H1 (cell line): Measurements from ENCODE around the gene ARHGAP26. TPM values are rescaled to one million over a fixed set of nuclear protein-coding genes. Genes with fewer than 3 reads are reported as not detected.

Experiments
- CTCF ChIA-PET: fragments of 300-600 bp; sonication (Branson Sonifier 250); formaldehyde crosslinking; loops from one replicate; lab custom pipeline; 2021; ENCODE audit not compliant: partially characterized antibody; lab: Charles Lee
- POLR2A ChIA-PET: fragments of 300-600 bp; sonication (Branson Sonifier 250); formaldehyde crosslinking; loops from one replicate; lab custom pipeline; 2021; ENCODE audit warnings: inconsistent platforms; ENCODE audit not compliant: partially characterized antibody; lab: Charles Lee
- DNase-seq, 2 experiments: peaks; one replicate each; pipeline versions ENCODE4 v3.0.0 to v3.0.0-alpha.2; 2010 to 2022; ENCODE audit warnings: low spot score in 2 of 2, low read depth in 1 of 2, mixed read lengths in 1 of 2
- FAIRE-seq: peaks from 2 replicates; lab custom pipeline; 2011; peaks lifted over from hg19 to GRCh38; lab: Jason Lieb, UNC
- H2AFZ ChIP-seq: 2 replicates; pipeline ENCODE4 v1.8.1; 2012; ENCODE audit warnings: low read length, inconsistent platforms
- H2AK5ac ChIP-seq: 2 replicates; pipeline ENCODE4 v1.6.1; 2013; ENCODE audit warnings: low read depth, low read length
- H2BK120ac ChIP-seq: replicated peaks from 2 replicates; pipeline ENCODE3; 2013; ENCODE audit warnings: low read depth, low read length, inconsistent platforms
- H2BK12ac ChIP-seq: 2 replicates; pipeline ENCODE4 v1.6.1; 2013; ENCODE audit warnings: low read depth, low read length
- H2BK15ac ChIP-seq: 2 replicates; pipeline ENCODE4 v1.6.1; 2013; ENCODE audit warnings: low read length
- H2BK20ac ChIP-seq: 2 replicates; pipeline ENCODE4 v1.6.1; 2013; ENCODE audit warnings: low read length
- H2BK5ac ChIP-seq: 2 replicates; pipeline ENCODE4 v1.6.1; 2013; ENCODE audit warnings: low read depth, low read length
- H3K14ac ChIP-seq: 2 replicates; pipeline ENCODE4 v1.6.1; 2013; ENCODE audit warnings: inconsistent platforms; ENCODE audit not compliant: insufficient read length
- H3K18ac ChIP-seq: 2 replicates; pipeline ENCODE4 v1.6.1; 2013; ENCODE audit warnings: low read length; ENCODE audit errors: extremely low read depth
- H3K23ac ChIP-seq: 2 replicates; pipeline ENCODE4 v1.6.1; 2013; ENCODE audit warnings: inconsistent platforms; ENCODE audit not compliant: insufficient read length
- H3K23me2 ChIP-seq: 2 replicates; pipeline ENCODE4 v1.6.1; 2013; ENCODE audit warnings: low read depth, low read length
- H3K27ac ChIP-seq: 2 replicates; pipeline ENCODE4 v1.6.1; 2011; ENCODE audit warnings: low read depth, low read length, inconsistent platforms
- H3K27me3 ChIP-seq, 4 experiments: replicated peaks in 1 of 4; 1 replicate in 1 of 4; 2 replicates in 3 of 4; pipeline versions ENCODE4 v1.6.1 to v1.8.1; 2011 to 2013; ENCODE audit warnings: low read length in 3 of 4, mild to moderate bottlenecking in 3 of 4, inconsistent platforms in 2 of 4, mixed read lengths in 2 of 4, moderate library complexity in 1 of 4; ENCODE audit not compliant: control insufficient read depth in 3 of 4, insufficient read depth in 3 of 4; ENCODE audit errors: extremely low read depth in 1 of 4
- H3K36me3 ChIP-seq, 4 experiments: 2 replicates each; pipeline versions ENCODE4 v1.6.1 to v1.8.1; 2011 to 2013; ENCODE audit warnings: mild to moderate bottlenecking in 4 of 4, low read length in 3 of 4, moderate library complexity in 2 of 4, control low read depth in 1 of 4, inconsistent platforms in 1 of 4; ENCODE audit not compliant: insufficient read depth in 4 of 4, control insufficient read depth in 2 of 4
- H3K4ac ChIP-seq: replicated peaks from 2 replicates; pipeline ENCODE3; 2013; ENCODE audit warnings: low read length, low read depth, mixed read lengths, inconsistent platforms; ENCODE audit not compliant: insufficient read length
- H3K4me1 ChIP-seq, 4 experiments: replicated peaks in 1 of 4; 1 replicate in 1 of 4; 2 replicates in 3 of 4; pipeline versions ENCODE4 v1.6.1 to v1.8.1; 2011 to 2013; ENCODE audit warnings: low read length in 3 of 4, inconsistent platforms in 2 of 4, mixed read lengths in 1 of 4; ENCODE audit not compliant: insufficient read depth in 4 of 4, control insufficient read depth in 3 of 4
- H3K4me2 ChIP-seq, 2 experiments: 2 replicates each; pipeline versions ENCODE4 v1.6.1 to v1.8.1; 2011 to 2013; ENCODE audit warnings: low read depth in 2 of 2, low read length in 2 of 2, control low read depth in 1 of 2, inconsistent platforms in 1 of 2, mild to moderate bottlenecking in 1 of 2; ENCODE audit not compliant: insufficient read depth in 1 of 2
- H3K4me3 ChIP-seq, 4 experiments: fragments of 200-600, 300-600 bp in 1 of 4; sonication (generic), shearing (Covaris generic), sonication (Bioruptor Twin) in 1 of 4; 2 replicates each; pipeline versions ENCODE4 v1.5.1 to v1.8.1; 2011 to 2016; ENCODE audit warnings: low read length in 4 of 4, low read depth in 3 of 4, control low read depth in 2 of 4, inconsistent platforms in 2 of 4, mild to moderate bottlenecking in 2 of 4, mixed read lengths in 1 of 4, moderate library complexity in 1 of 4; ENCODE audit not compliant: insufficient read depth in 2 of 4; ENCODE audit errors: extremely low read depth in 1 of 4
- H3K56ac ChIP-seq: replicated peaks from 2 replicates; pipeline ENCODE3; 2013; ENCODE audit warnings: low read depth, mild to moderate bottlenecking, mixed read lengths, low read length, inconsistent platforms; ENCODE audit not compliant: insufficient read length
- H3K79me1 ChIP-seq: 2 replicates; pipeline ENCODE4 v1.6.1; 2013; ENCODE audit warnings: low read depth, low read length, control low read depth
- H3K79me2 ChIP-seq, 2 experiments: 2 replicates each; pipeline versions ENCODE4 v1.6.1 to v1.8.1; 2012 to 2013; ENCODE audit warnings: low read length in 2 of 2, mild to moderate bottlenecking in 2 of 2, inconsistent platforms in 1 of 2; ENCODE audit not compliant: insufficient read depth in 2 of 2, control insufficient read depth in 1 of 2
- H3K9ac ChIP-seq, 4 experiments: replicated peaks in 1 of 4; 1 replicate in 1 of 4; 2 replicates in 3 of 4; pipeline versions ENCODE4 v1.6.1 to v1.8.1; 2011 to 2013; ENCODE audit warnings: low read depth in 3 of 4, low read length in 3 of 4, control low read depth in 2 of 4, mild to moderate bottlenecking in 2 of 4, moderate library complexity in 2 of 4, inconsistent platforms in 1 of 4; ENCODE audit errors: extremely low read depth in 1 of 4
- H3K9me3 ChIP-seq, 2 experiments: 2 replicates each; pipeline versions ENCODE4 v1.6.1 to v1.8.1; 2012 to 2013; ENCODE audit warnings: mild to moderate bottlenecking in 2 of 2, moderate library complexity in 2 of 2, control low read depth in 1 of 2, inconsistent platforms in 1 of 2, low read depth in 1 of 2, low read length in 1 of 2, mixed read lengths in 1 of 2; ENCODE audit not compliant: insufficient read depth in 2 of 2
- H4K20me1 ChIP-seq, 2 experiments: replicated peaks in 1 of 2; 2 replicates each; pipeline versions ENCODE3 to v1.8.1; 2011 to 2013; ENCODE audit warnings: inconsistent platforms in 2 of 2, low read length in 2 of 2, mild to moderate bottlenecking in 1 of 2; ENCODE audit not compliant: insufficient read depth in 2 of 2, control insufficient read depth in 1 of 2
- H4K5ac ChIP-seq: 2 replicates; pipeline ENCODE4 v1.6.1; 2013; ENCODE audit warnings: low read length, low read depth, mixed read lengths, inconsistent platforms; ENCODE audit not compliant: insufficient read length
- H4K8ac ChIP-seq: 2 replicates; pipeline ENCODE4 v1.8.0; 2013; ENCODE audit warnings: mild to moderate bottlenecking, moderate library complexity, low read length, inconsistent platforms; ENCODE audit not compliant: insufficient read depth; ENCODE audit errors: extremely low read depth
- H4K91ac ChIP-seq: replicated peaks from 2 replicates; pipeline ENCODE3; 2013; ENCODE audit warnings: low read length, mixed read lengths, inconsistent platforms; ENCODE audit not compliant: insufficient read length
- BRCA1 ChIP-seq: IDR thresholded peaks from 2 replicates; pipeline ENCODE4 v1.6.1; 2012; ENCODE audit warnings: low read depth, low read length, improper control_type of control experiment
- CBX8 ChIP-seq: fragments of 300-800, 300-1000 bp; sonication (generic); IDR thresholded peaks from 2 replicates; pipeline ENCODE4 v1.7.1; 2016; ENCODE audit warnings: low read depth, low read length, borderline replicate concordance
- CHD2 ChIP-seq: IDR thresholded peaks from 2 replicates; pipeline ENCODE4 v1.6.1; 2012; ENCODE audit warnings: low read length, improper control_type of control experiment
- KDM1A ChIP-seq: fragments of 200-600, 300-600 bp; sonication (generic); IDR thresholded peaks from 2 replicates; pipeline ENCODE4 v1.7.1; 2016; ENCODE audit warnings: mild to moderate bottlenecking, low read length, borderline replicate concordance
- POLR2A ChIP-seq, 2 experiments: IDR thresholded peaks; 1 replicate in 1 of 2; 2 replicates in 1 of 2; pipeline ENCODE4 v1.6.1; 2011; ENCODE audit warnings: low read depth in 2 of 2, low read length in 2 of 2, mild to moderate bottlenecking in 2 of 2; ENCODE audit errors: control extremely low read depth in 1 of 2
- RAD21 ChIP-seq, 2 experiments: IDR thresholded peaks in 1 of 2; conservative IDR thresholded peaks in 1 of 2; 2 replicates each; pipeline ENCODE4 v1.6.1; 2011; ENCODE audit warnings: low read depth in 2 of 2, low read length in 2 of 2, improper control_type of control experiment in 1 of 2, inconsistent platforms in 1 of 2, mild to moderate bottlenecking in 1 of 2, moderate library complexity in 1 of 2
- RNF2 ChIP-seq: fragments of 200-900, 300-1000 bp; sonication (generic); IDR thresholded peaks from 2 replicates; pipeline ENCODE4 v1.7.1; 2016; ENCODE audit warnings: borderline replicate concordance, low read depth, mild to moderate bottlenecking, antibody characterized with exemption, low read length; ENCODE audit not compliant: poor library complexity, severe bottlenecking; ENCODE audit errors: missing control alignments
- SIX5 ChIP-seq: IDR thresholded peaks from 2 replicates; pipeline ENCODE4 v1.6.1; 2011; ENCODE audit warnings: mild to moderate bottlenecking, low read depth, low read length
- SP1 ChIP-seq: IDR thresholded peaks from 2 replicates; pipeline ENCODE4 v1.6.1; 2011; ENCODE audit warnings: low read depth, low read length
- SP4 ChIP-seq: IDR thresholded peaks from 2 replicates; pipeline ENCODE4 v1.6.1; 2012; ENCODE audit warnings: low read length, inconsistent platforms
- SRF ChIP-seq: IDR thresholded peaks from 2 replicates; pipeline ENCODE4 v1.6.1; 2011; ENCODE audit warnings: mild to moderate bottlenecking, low read depth, low read length, moderate library complexity
- TAF1 ChIP-seq: IDR thresholded peaks from 2 replicates; pipeline ENCODE4 v1.6.1; 2011; ENCODE audit warnings: mild to moderate bottlenecking, low read depth, low read length
- TEAD4 ChIP-seq: IDR thresholded peaks from 2 replicates; pipeline ENCODE4 v1.6.1; 2012; ENCODE audit warnings: low read depth, low read length, inconsistent platforms, mixed read lengths
- YY1 ChIP-seq: IDR thresholded peaks from 2 replicates; pipeline ENCODE4 v1.6.1; 2011; ENCODE audit warnings: low read depth, mild to moderate bottlenecking, low read length
- WGBS, 2 experiments: shearing (Covaris generic) in 1 of 2; methylation state at CpG; one replicate each; pipeline versions ENCODE4 v1.1.6 to v1.1.7; 2013 to 2015; ENCODE audit warnings: low lambda C conversion rate in 2 of 2, mixed read lengths in 2 of 2, inconsistent platforms in 1 of 2, low coverage in 1 of 2, missing lambda C conversion rate in 1 of 2; ENCODE audit not compliant: insufficient replicate concordance in 2 of 2, insufficient coverage in 1 of 2, insufficient read length in 1 of 2; ENCODE audit errors: extremely low coverage in 1 of 2, missing lambda C conversion rate in 1 of 2; 5-methylcytosine and 5-hydroxymethylcytosine counted together
- polyA plus RNA-seq, 7 experiments: library from polyadenylated mRNA; depleted of rRNA in 3 of 7; stranded (reverse) in 5 of 7; unstranded in 2 of 7; fragments of >200 nt in 5 of 7; fragments of 200-250 nt in 2 of 7; gene quantifications; 1 replicate in 5 of 7; 2 replicates in 1 of 7; 4 replicates in 1 of 7; pipeline versions ENCODE4 v1.2.1 to v1.2.3, GENCODE V29; 2011 to 2013; ENCODE audit warnings: missing spikeins in 2 of 7, mixed read lengths in 2 of 7
- total RNA-seq: library from RNA; stranded (reverse); fragmentation: NEBNext Ultra II Directional; extraction: Animal tissue kit (Norgen Biotek cat#: 25700); gene quantifications from 2 replicates; pipeline ENCODE4 v1.2.1, GENCODE V29; 2021

The ARHGAP26 gene
- total and polyA plus RNA-seq, 2 of the 8 experiments (the other 6 are each of a cell fraction or from before 2014, with no cell fraction given) = 7.1 to 24.8 TPM

DNA sequence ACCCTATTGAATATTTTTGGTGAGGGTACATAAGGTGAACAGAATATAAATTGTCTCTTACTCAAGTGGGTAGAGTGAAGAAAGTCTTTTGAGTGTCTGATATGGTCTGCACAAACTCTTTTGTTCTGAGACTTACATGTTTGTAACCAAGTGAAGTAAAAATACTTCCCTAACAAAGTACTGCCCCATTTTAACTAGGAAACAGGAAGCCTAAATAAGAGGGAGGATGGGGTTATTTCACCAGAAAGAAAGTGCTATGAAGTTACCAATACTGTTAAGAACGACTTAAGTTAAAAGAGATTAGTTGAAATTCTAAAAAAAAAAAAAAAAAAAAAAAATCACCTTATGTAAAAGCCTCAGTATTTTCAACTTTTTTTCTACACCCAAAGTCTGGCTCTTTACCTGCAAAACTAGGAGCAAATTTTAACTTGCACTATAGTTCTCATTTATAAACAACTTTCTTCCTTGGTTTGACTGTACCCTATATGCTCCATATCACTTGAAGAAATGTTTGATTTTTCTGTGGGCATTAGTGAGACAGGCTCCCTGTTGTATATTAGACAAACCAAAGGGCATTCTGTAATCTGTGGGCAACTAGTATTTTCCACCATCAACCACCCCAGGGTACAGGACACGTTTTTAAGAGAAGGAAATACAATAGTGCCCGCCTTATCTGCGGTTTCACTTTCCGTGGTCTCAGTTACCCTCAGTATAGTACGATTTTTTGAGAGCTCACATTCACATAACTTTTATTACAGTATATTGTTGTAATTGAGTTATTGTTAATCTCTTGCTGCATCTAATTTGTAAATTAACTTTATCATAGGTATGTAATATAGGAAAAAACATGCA lies 505.6 kb downstream of the ARHGAP26 start:
- Histone ChIP-seq H3K4me1 (peaks cover 2 to 4% (median 3%) of the 10 kb centered on the region in 4 experiments; a peak in 5 of 7 replicates), H4K8ac (no peak overlapping the region), H3K27me3 (peaks cover 0 to 1% (median 0%) of the 10 kb centered on the region in 4 experiments; a peak in 1 of 7 replicates), H3K79me2 (no peaks in the 10 kb centered on the region), H3K9ac (no peak overlapping the region), H2BK15ac (no peak overlapping the region), H3K4ac (no peak overlapping the region), H3K23me2 (no peaks in the 10 kb centered on the region), H2BK5ac (no peak overlapping the region), H3K56ac (no peak overlapping the region), H2BK12ac (no peak overlapping the region), H3K36me3 (no peaks in the 10 kb centered on the region), H2BK20ac (no peak overlapping the region), H4K20me1 (no peaks in the 10 kb centered on the region), H3K27ac (no peak overlapping the region), H3K9me3 (no peaks in the 10 kb centered on the region), H3K23ac (no peak overlapping the region), H3K18ac (no peak overlapping the region), H2AK5ac (no peak overlapping the region), H3K79me1 (no peaks in the 10 kb centered on the region), H2AFZ (no peak overlapping the region), H2BK120ac (no peak overlapping the region), H3K14ac (no peak overlapping the region), H3K4me2 (no peak overlapping the region), H4K5ac (no peak overlapping the region), H3K4me3 (no peak overlapping the region), H4K91ac (no peak overlapping the region)
- ChIA-PET CTCF (no interaction called here), POLR2A (no interaction called here)
- no peak for DNase-seq
- FAIRE-seq = no peak
- no peak for TF ChIP-seq SP4
- TF ChIP-seq POLR2A (IDR thresholded peaks at IDR 0.05; ENCODE audit: control extremely low read depth in 1 of 2, low read depth in 2 of 2, low read length in 2 of 2) = no peak
- TF ChIP-seq YY1 = no peak
- TF ChIP-seq CHD2 = no peak
- no peak for TF ChIP-seq RNF2
- no peak for TF ChIP-seq SP1
- no peak for TF ChIP-seq BRCA1
- TF ChIP-seq SIX5 = no peak
- TF ChIP-seq SRF = no peak
- no peak for TF ChIP-seq TEAD4
- TF ChIP-seq TAF1 = no peak
- no peak for TF ChIP-seq KDM1A
- no peak for TF ChIP-seq CBX8
- no peak for TF ChIP-seq RAD21 (IDR thresholded peaks at IDR 0.05 in 1 of 2, conservative IDR thresholded peaks at IDR 0.05 in 1 of 2; ENCODE audit: low read depth in 2 of 2, low read length in 2 of 2)
- WGBS, 2 experiments = 91% methylated on average over 6 of the region's 6 CpGs; no CpG with 5 or more reads in 1 of the 2 experiments
